Cardiac muscle cell (in vitro differentiated cells and primary cell): ENCODE data around the gene LSG1. TPM values are rescaled to one million over a fixed set of nuclear protein-coding genes. Genes with fewer than 3 reads are reported as not detected.

Experiments
- DNase-seq, 2 donors: peaks; one replicate each; pipeline versions ENCODE4 v3.0.0 to v3.0.0-alpha.2; 2010 to 2017; ENCODE audit warnings: low read depth in 1 of 2, low spot score in 1 of 2
- H3K27ac ChIP-seq: fragments of 200-600 bp; sonication (generic); 2 replicates; pipeline ENCODE4 v1.5.1; 2016
- H3K27me3 ChIP-seq: fragments of 200-600 bp; sonication (generic); 2 replicates; pipeline ENCODE4 v1.6.0; 2016; ENCODE audit warnings: control low read depth
- H3K36me3 ChIP-seq: fragments of 200-600 bp; sonication (generic); 2 replicates; pipeline ENCODE4 v1.5.1; 2016; ENCODE audit warnings: control low read depth
- H3K4me1 ChIP-seq: fragments of 200-600 bp; sonication (generic); 2 replicates; pipeline ENCODE4 v1.8.1; 2017; ENCODE audit warnings: low read depth, mild to moderate bottlenecking, mixed run types
- H3K4me3 ChIP-seq: fragments of 200-600 bp; sonication (generic); 2 replicates; pipeline ENCODE4 v1.5.1; 2016; ENCODE audit warnings: mild to moderate bottlenecking
- H3K9me3 ChIP-seq: fragments of 200-600 bp; sonication (generic); 2 replicates; pipeline ENCODE4 v1.5.1; 2017; ENCODE audit warnings: low read depth, mild to moderate bottlenecking, control low read depth
- CTCF ChIP-seq: IDR thresholded peaks from 2 replicates; pipeline ENCODE4 v1.5.1; 2012; ENCODE audit warnings: low read depth, mild to moderate bottlenecking, low read length
- polyA plus RNA-seq: library from polyadenylated mRNA; unstranded; fragments of >200 nt; fragmentation: Nextera tagmentation; extraction: Ambion mirVana; gene quantifications from 2 replicates; pipeline ENCODE4 v1.2.1, GENCODE V29; 2016
- total RNA-seq: library from RNA; depleted of rRNA; stranded (reverse); fragments of >200 nt; gene quantifications from 2 replicates; pipeline ENCODE4 v1.2.3, GENCODE V29; 2016

The LSG1 gene
- total and polyA plus RNA-seq, 2 experiments from 2014 or later: 15.7 to 20.3 TPM

GRCh38 chr3:194682694-194683310, 10.8 kb upstream of the LSG1 start:
- H3K4me3 ChIP-seq: no peak overlapping the region

GRCh38 chr3:194682189-194682693, 10.2 kb upstream of the LSG1 start:
- Histone ChIP-seq H3K4me1 (no peaks in the 10 kb centered on the region), H3K36me3 (no peaks in the 10 kb centered on the region), H3K27ac (no peak overlapping the region), H3K27me3 (no peaks in the 10 kb centered on the region), H3K4me3 (no peak overlapping the region), H3K9me3 (no peaks in the 10 kb centered on the region)
- no peak for DNase-seq
- no peak for TF ChIP-seq CTCF

More at GRCh38 chr3:194682694-194683310, 10.8 kb upstream of the LSG1 start:
- H3K27ac ChIP-seq: no peak overlapping the region
- no peaks in the 10 kb centered on the region for H3K27me3 ChIP-seq
- peak; percentile 87 to 91 for DNase-seq
- peak; percentile 92 for TF ChIP-seq CTCF
- no peaks in the 10 kb centered on the region for H3K36me3 ChIP-seq
- no peaks in the 10 kb centered on the region for H3K4me1 ChIP-seq
- H3K9me3 ChIP-seq: no peaks in the 10 kb centered on the region

DNA sequence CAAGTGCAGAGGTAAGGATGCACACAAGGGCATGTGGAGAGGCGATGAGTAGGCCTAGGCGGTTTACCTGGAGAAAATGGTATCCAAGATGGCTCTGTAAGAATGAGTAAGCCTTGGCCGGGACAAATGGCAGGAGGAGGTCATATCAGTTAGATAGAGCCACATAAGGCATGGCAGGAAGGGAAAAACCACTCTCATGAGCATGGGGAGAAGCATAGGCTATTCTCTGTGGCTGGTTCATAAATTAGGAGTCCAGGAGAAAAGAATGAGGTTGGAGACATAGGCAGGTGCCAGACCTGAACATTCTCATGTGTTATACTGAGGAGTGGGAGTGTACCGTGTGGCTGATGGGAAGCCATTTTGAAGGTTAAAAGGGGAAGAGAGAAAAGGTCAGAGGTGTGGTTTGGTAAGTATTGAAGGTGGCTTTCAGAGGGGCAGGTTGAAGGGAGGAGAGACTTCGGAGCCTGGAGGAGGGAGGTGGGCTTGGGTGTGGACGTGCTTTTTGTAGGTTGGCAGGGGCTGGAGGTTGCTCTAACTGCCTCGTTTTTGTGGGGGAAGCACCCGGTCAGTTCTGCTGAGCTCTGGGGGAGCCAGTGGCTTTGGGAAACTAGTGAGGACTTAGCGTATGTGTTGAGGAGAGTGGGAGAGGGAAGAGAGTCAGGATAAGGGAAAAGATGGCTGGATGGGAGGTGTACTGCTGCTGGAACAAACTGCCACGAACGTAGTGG, 9.1 kb upstream of the LSG1 start:
- H3K4me1 ChIP-seq: no peaks in the 10 kb centered on the region
- no peaks in the 10 kb centered on the region for H3K9me3 ChIP-seq
- TF ChIP-seq CTCF: no peak
- no peak overlapping the region for H3K4me3 ChIP-seq
- H3K27me3 ChIP-seq: no peaks in the 10 kb centered on the region
- H3K36me3 ChIP-seq: no peaks in the 10 kb centered on the region
- no peak overlapping the region for H3K27ac ChIP-seq
- DNase-seq: no peak

- Histone ChIP-seq H3K4me3 (no peak overlapping the region), H3K27me3 (peaks cover 9% of the 10 kb centered on the region), H3K9me3 (no peaks in the 10 kb centered on the region), H3K27ac (no peak overlapping the region), H3K4me1 (no peaks in the 10 kb centered on the region), H3K36me3 (no peaks in the 10 kb centered on the region)
- no peak for DNase-seq
- TF ChIP-seq CTCF: no peak
Measured at GRCh38 chr3:194676471-194676870, 4.5 kb upstream of the LSG1 start.

GRCh38 chr3:194675680-194676079, 3.7 kb upstream of the LSG1 start:
- Histone ChIP-seq H3K27me3 (peaks cover 9% of the 10 kb centered on the region), H3K4me3 (no peak overlapping the region), H3K27ac (no peak overlapping the region), H3K9me3 (no peaks in the 10 kb centered on the region), H3K36me3 (no peaks in the 10 kb centered on the region), H3K4me1 (peaks cover 7% of the 10 kb centered on the region)
- DNase-seq: no peak
- TF ChIP-seq CTCF: no peak
